GM06990 (cell line): ENCODE data around the gene LPIN1.

Source experiments
- DNase-seq: peaks from one replicate; pipeline ENCODE4 v3.0.0-alpha.2; 2011; ENCODE audit not compliant: insufficient read length; ENCODE audit errors: extremely low read depth
- H3K27me3 ChIP-seq: replicated peaks from 2 replicates; pipeline ENCODE4 v1.6.0; 2011; ENCODE audit warnings: low read length; ENCODE audit not compliant: control insufficient read depth, insufficient read depth
- H3K36me3 ChIP-seq: 2 replicates; pipeline ENCODE4 v1.5.1; 2011; ENCODE audit warnings: low read length; ENCODE audit not compliant: control insufficient read depth, insufficient read depth
- H3K4me3 ChIP-seq: replicated peaks from 2 replicates; pipeline ENCODE4 v1.5.1; 2011; ENCODE audit warnings: low read depth, mild to moderate bottlenecking, control low read depth, low read length
- TF ChIP-seq, protein P1 (sequence below): IDR thresholded peaks from 2 replicates; pipeline ENCODE4 v1.5.1; 2011; ENCODE audit warnings: low read length, control low read depth, mild to moderate bottlenecking, inconsistent platforms; ENCODE audit not compliant: insufficient read depth, poor library complexity, severe bottlenecking

Gene LPIN1

DNA sequence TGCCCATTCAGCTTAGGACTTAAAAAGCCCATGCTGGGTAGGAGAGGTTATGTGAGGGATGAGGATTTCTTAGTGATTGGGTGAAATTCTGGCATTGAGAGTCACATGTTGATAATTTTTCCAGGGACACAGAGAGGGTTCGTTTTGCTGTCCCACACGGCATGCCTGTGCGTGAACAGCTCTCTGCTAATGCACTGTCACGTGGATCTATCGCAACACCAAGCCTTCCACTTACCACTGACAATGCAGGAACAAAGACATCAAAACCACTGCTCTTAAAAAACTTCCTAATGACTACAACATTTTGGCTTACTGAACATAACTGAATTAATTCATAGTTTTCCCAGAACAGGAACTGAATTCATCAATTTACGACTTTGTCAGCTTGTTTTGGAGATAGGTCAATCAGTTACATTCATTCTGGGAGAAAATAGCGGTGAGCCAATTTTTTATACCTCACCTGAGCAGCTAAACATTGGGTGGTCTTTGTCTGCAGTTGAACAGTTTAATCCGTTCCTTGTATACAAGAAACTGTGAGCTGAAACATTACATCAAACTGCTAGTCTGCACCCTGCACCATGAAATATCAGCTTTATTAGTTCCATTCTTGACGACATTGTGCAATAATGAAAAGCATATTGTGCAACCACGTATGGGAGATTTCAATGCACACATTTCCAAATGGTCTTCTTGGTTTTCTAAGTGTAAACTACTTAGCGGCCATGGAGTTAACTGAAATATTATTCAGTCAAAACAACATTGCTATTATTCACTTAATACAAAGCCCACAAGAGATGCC lies 127.1 kb downstream of the LPIN1 start:
- H3K27me3 ChIP-seq, result no peaks in the 10 kb centered on the region
- TF ChIP-seq, protein P1, sequence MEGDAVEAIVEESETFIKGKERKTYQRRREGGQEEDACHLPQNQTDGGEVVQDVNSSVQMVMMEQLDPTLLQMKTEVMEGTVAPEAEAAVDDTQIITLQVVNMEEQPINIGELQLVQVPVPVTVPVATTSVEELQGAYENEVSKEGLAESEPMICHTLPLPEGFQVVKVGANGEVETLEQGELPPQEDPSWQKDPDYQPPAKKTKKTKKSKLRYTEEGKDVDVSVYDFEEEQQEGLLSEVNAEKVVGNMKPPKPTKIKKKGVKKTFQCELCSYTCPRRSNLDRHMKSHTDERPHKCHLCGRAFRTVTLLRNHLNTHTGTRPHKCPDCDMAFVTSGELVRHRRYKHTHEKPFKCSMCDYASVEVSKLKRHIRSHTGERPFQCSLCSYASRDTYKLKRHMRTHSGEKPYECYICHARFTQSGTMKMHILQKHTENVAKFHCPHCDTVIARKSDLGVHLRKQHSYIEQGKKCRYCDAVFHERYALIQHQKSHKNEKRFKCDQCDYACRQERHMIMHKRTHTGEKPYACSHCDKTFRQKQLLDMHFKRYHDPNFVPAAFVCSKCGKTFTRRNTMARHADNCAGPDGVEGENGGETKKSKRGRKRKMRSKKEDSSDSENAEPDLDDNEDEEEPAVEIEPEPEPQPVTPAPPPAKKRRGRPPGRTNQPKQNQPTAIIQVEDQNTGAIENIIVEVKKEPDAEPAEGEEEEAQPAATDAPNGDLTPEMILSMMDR, result no peak
- H3K4me3 ChIP-seq, result no peak overlapping the region
- H3K36me3 ChIP-seq, result no peaks in the 10 kb centered on the region; the same call in 1 of the 2 replicates
- DNase-seq, result no peak

- TF ChIP-seq, protein P1, result no peak
- no peak overlapping the region for H3K4me3 ChIP-seq
- no peak for DNase-seq
- no peaks in the 10 kb centered on the region; the same call in 1 of the 2 replicates for H3K36me3 ChIP-seq
- H3K27me3 ChIP-seq, result no peaks in the 10 kb centered on the region
Observed at GRCh38 chr2:11874861-11875260, 128.4 kb downstream of the LPIN1 start.

GRCh38 chr2:11875481-11875880 lies 129.0 kb downstream of the LPIN1 start:
- H3K4me3 ChIP-seq, result no peak overlapping the region
- H3K36me3 ChIP-seq, result no peaks in the 10 kb centered on the region; the same call in none of the 2 replicates
- no peaks in the 10 kb centered on the region for H3K27me3 ChIP-seq
- TF ChIP-seq, protein P1, result no peak
- DNase-seq, result no peak

- no peaks in the 10 kb centered on the region; the same call in none of the 2 replicates for H3K36me3 ChIP-seq
- no peaks in the 10 kb centered on the region for H3K27me3 ChIP-seq
- TF ChIP-seq, protein P1, result no peak
- H3K4me3 ChIP-seq, result no peak overlapping the region
- no peak for DNase-seq
Observed at GRCh38 chr2:11876436-11876835, 130.0 kb downstream of the LPIN1 start.

DNA sequence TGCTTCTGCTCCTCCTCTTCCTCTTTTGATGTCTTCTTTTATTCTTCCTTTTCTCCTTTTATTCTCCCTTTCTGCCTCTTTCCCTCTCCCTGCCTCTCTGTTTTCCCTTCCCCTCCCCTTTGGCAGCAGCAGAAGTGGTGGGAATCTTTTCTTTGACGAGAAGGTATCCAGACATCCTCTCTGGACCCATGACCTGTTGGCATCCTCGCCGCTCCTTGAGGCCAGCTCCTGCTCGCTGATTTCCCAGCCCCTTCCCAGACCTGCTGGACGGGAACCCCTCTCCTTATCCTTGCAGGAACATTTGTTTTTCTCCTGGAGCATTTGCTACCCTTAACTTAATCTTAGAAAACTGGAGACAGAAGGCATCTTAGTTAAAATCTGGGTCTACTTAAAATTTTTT lies 130.5 kb downstream of the LPIN1 start:
- TF ChIP-seq, protein P1, result no peak

More for the DNA sequence above, 130.5 kb downstream of the LPIN1 start:
- Histone ChIP-seq H3K36me3 (no peaks in the 10 kb centered on the region; the same call in none of the 2 replicates), H3K4me3 (no peak overlapping the region), H3K27me3 (no peaks in the 10 kb centered on the region)
- no peak for DNase-seq
